Pericardium fibroblast (primary cell): ENCODE results near the gene FKBP15. TPM values are rescaled to one million over a fixed set of nuclear protein-coding genes. Genes with fewer than 3 reads are reported as not detected.

Source experiments
- total RNA-seq: library from RNA; depleted of rRNA; stranded (reverse); fragments of >200 nt; gene quantifications from 2 replicates; pipeline ENCODE4 v1.2.3, GENCODE V29; 2015

Gene FKBP15
- total RNA-seq, result 13.1 and 14.8 TPM in 2 replicates

GRCh38 chr9:113221003-113221799 lies at the start of gene FKBP15, which contains the start of gene SLC31A1:
Gene FKBP15, minus strand, starts transcription at chr9:113221277. Its CDS starts 34 bp downstream, at chr9:113221243.
Gene SLC31A1, plus strand, starts transcription at chr9:113221544. Its CDS starts 34,605 bp downstream, at chr9:113256149.

GRCh38 chr9:113150670-113151611 lies 70.1 kb downstream of the FKBP15 start, which contains the start of gene SLC31A2:
Gene SLC31A2, plus strand, starts transcription at chr9:113151007. Its CDS starts 68 bp downstream, at chr9:113151075.

Other genes with a start within 250 kb of the FKBP15 start
- gene ZNF883, start 209.1 kb downstream of the FKBP15 start, total RNA-seq, result 2.5 and 4.5 TPM in 2 replicates
- gene ZFP37, start 164.6 kb downstream of the FKBP15 start, total RNA-seq, result 0.58 and 1.5 TPM in 2 replicates
- gene SLC31A2, start 70.3 kb downstream of the FKBP15 start, total RNA-seq, result 7.1 and 10.6 TPM in 2 replicates
- 18.5 and 21.0 TPM in 2 replicates for gene SLC31A1, start 267 bp upstream of the FKBP15 start, total RNA-seq
- gene CDC26, start 54.3 kb upstream of the FKBP15 start, total RNA-seq, result 34.2 and 43.2 TPM in 2 replicates
- 14.8 and 22.0 TPM in 2 replicates for gene PRPF4, start 54.4 kb upstream of the FKBP15 start, total RNA-seq
- gene RNF183, start 82.1 kb upstream of the FKBP15 start, total RNA-seq, result not detected in 2 replicates
- 0.47 and 1.6 TPM in 2 replicates for gene WDR31, start 119.0 kb upstream of the FKBP15 start, total RNA-seq
- gene BSPRY, start 128.3 kb upstream of the FKBP15 start, total RNA-seq, result not detected in 2 replicates
- gene HDHD3, start 155.7 kb upstream of the FKBP15 start, total RNA-seq, result 5.4 and 14.9 TPM in 2 replicates
- gene ALAD, start 180.0 kb upstream of the FKBP15 start, total RNA-seq, result 12.3 and 14.2 TPM in 2 replicates
- 25.9 and 29.1 TPM in 2 replicates for gene POLE3, start 189.4 kb upstream of the FKBP15 start, total RNA-seq
- 0.35 and 2.0 TPM in 2 replicates for gene C9orf43, start 189.5 kb upstream of the FKBP15 start, total RNA-seq
- gene RGS3, start 242.4 kb upstream of the FKBP15 start, total RNA-seq, result 26.9 and 51.6 TPM in 2 replicates